Measurements from ENCODE around the gene HLA-A.

The HLA-A gene

GRCh38 chr6:29992807-29993206 lies 50.5 kb downstream of the HLA-A start:
- DNase-seq = no peak

DNA sequence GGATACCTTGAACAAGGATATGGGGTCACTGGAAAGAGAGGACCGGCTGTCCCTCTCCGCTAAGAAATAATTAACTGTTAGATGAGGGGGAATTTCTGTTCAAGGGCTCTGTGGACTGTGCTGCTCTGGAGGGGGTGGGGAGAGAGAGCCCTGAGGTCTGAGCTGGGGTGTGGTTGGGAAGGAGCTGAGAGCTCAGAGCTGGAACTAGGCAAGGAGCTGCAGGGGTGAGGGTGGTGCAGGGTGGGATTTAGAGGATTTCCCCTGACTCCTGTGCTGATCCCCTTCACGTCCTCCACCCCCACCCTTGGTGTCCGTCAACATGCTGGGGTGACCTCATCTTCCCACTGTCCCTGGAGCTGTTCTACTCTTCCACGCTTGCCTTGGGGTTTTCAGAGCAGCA lies 52.5 kb downstream of the HLA-A start:
- DNase-seq = no peak

DNA sequence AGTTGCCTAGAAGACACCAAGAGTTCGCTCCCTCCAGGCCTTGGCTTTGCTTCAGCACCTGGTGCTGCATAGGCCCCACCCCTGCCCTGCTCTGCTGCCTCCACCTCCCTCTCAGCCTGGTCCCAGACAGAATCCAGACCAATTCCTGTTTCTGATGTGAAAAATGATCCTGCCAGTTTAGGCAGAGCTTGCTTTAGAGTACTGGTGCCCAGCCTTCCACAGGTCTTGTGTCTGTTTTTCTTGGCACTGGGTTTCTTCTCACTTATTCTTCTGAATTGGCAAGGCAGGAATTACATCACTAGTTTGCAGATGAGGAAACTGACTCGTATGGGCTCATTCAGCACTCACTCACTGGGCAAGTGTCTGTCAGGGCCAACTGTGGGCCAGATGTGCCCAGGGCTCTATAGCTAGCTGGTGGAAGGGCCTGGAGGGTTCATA lies 53.0 kb downstream of the HLA-A start:
- no peak for DNase-seq
